Embryonic facial prominence (tissue), 1 donor: ENCODE data around the gene CMTM2.

Source experiments
- DNase-seq: peaks from one replicate; pipeline ENCODE4 v3.0.0-alpha.2; 2016; ENCODE audit errors: extremely low spot score

Gene CMTM2

GRCh38 chr16:66578651-66579531 lies at the start of gene CMTM2:
CMTM2 (plus strand) TSS chr16:66579463; CDS start chr16:66579608, 145 bp downstream.
- DNase-seq, result no peak

GRCh38 chr16:66529475-66529874 lies 49.8 kb upstream of the CMTM2 start:
- no peak for DNase-seq

- DNase-seq, result no peak
Measured at GRCh38 chr16:66534376-66534799, 44.9 kb upstream of the CMTM2 start.

- DNase-seq, result no peak
Measured at GRCh38 chr16:66536525-66536924, 42.7 kb upstream of the CMTM2 start.

GRCh38 chr16:66537236-66537635 lies 42.0 kb upstream of the CMTM2 start:
- no peak for DNase-seq

GRCh38 chr16:66538910-66539309 lies 40.4 kb upstream of the CMTM2 start:
- DNase-seq, result no peak

- no peak for DNase-seq
Measured at GRCh38 chr16:66539623-66540469, 39.4 kb upstream of the CMTM2 start.

- DNase-seq, result no peak
Measured at GRCh38 chr16:66541388-66542355, 37.6 kb upstream of the CMTM2 start.

GRCh38 chr16:66542396-66542795 lies 36.9 kb upstream of the CMTM2 start:
- DNase-seq, result no peak

GRCh38 chr16:66543541-66543940 lies 35.7 kb upstream of the CMTM2 start:
- no peak for DNase-seq

- no peak for DNase-seq
Measured at GRCh38 chr16:66544016-66544757, 35.1 kb upstream of the CMTM2 start.

- no peak for DNase-seq
Measured at GRCh38 chr16:66547101-66547989, 31.9 kb upstream of the CMTM2 start.

GRCh38 chr16:66548068-66548467 lies 31.2 kb upstream of the CMTM2 start:
- no peak for DNase-seq

- no peak for DNase-seq
Measured at GRCh38 chr16:66548868-66549267, 30.4 kb upstream of the CMTM2 start.

- peak; percentile 59 for DNase-seq
Measured at GRCh38 chr16:66549284-66550131, 29.8 kb upstream of the CMTM2 start, which contains the start of gene TK2. TK2 (minus strand) TSS chr16:66550122; CDS start chr16:66550061, 61 bp downstream.

- no peak for DNase-seq
Measured at GRCh38 chr16:66551348-66551759, 27.9 kb upstream of the CMTM2 start.

GRCh38 chr16:66551788-66552285 lies 27.4 kb upstream of the CMTM2 start:
- DNase-seq, result no peak
